Measurements from ENCODE around the gene GTF2H2C_2.
"Not testable (repeated sequence)": the region's sequence is repeated elsewhere in the genome, so short reads cannot be mapped to it uniquely, and the experiment has no call there.

DNA sequence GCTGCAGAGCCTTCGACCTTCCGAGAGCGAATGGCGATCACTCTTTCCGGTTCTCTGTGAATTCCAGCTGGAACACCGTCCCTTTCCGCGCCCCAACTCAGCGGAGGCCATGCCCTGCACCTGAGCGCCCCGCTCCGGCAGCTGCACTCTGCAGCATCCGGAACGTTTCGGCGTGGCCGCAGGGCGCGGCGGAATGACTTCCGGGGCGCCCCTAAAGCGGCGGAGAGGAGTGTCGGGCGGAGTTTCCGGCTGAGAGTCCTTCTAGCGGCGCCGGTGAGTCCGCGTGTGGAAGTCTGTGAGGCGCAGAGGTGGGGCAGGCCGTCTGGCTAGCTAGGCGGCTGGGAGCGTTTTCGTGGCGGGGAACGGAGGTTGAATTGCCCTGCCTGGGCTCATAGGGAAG lies at the start of gene GTF2H2C_2:
- not testable (repeated sequence) for TF ChIP-seq POLR2AphosphoS5 (IDR thresholded peaks at IDR 0.05)
- TF ChIP-seq, protein P1, sequence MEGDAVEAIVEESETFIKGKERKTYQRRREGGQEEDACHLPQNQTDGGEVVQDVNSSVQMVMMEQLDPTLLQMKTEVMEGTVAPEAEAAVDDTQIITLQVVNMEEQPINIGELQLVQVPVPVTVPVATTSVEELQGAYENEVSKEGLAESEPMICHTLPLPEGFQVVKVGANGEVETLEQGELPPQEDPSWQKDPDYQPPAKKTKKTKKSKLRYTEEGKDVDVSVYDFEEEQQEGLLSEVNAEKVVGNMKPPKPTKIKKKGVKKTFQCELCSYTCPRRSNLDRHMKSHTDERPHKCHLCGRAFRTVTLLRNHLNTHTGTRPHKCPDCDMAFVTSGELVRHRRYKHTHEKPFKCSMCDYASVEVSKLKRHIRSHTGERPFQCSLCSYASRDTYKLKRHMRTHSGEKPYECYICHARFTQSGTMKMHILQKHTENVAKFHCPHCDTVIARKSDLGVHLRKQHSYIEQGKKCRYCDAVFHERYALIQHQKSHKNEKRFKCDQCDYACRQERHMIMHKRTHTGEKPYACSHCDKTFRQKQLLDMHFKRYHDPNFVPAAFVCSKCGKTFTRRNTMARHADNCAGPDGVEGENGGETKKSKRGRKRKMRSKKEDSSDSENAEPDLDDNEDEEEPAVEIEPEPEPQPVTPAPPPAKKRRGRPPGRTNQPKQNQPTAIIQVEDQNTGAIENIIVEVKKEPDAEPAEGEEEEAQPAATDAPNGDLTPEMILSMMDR (IDR thresholded peaks at IDR 0.05) = not testable (repeated sequence)

All from transverse colon (tissue), 4 donors.